Measurements from ENCODE around the gene FKBP15. TPM values are rescaled to one million over a fixed set of nuclear protein-coding genes. Genes with fewer than 3 reads are reported as not detected.

The FKBP15 gene
- total and polyA plus RNA-seq, 2 donors (not counting 3 experiments of a cell fraction or from before 2014, with no cell fraction given), result 16.8 to 26.8 TPM

- DNase-seq (ENCODE audit: low read depth, low spot score) (no peak), FAIRE-seq (no peak)
- BruUV-seq (replicated peaks), result no TSS peak
- no peaks in the 10 kb centered on the region for H3K9me3 ChIP-seq (replicated peaks; ENCODE audit: control insufficient read depth, insufficient read depth, low read length)
- POLR2A ChIA-PET, result interaction anchor here (1.4 kb wide), 1 partner anchor 56 kb away, joined by 5 read pairs; the partner anchor contains the start of genes CDC26 and PRPF4
- H3K27ac ChIP-seq (ENCODE audit: insufficient read depth, low read depth, low read length), result no peak overlapping the region
- dilution Hi-C loops (cut with MboI; ENCODE audit: extremely low pct_ligation_motif_present, low sequenced_read_pairs) (no loop called here), intact Hi-C loops (cut with micrococcal nuclease) (no loop called here)
- H2AFZ ChIP-seq (ENCODE audit: low read depth, low read length), result no peak overlapping the region
- no peak for TF ChIP-seq POLR2A (IDR thresholded peaks at IDR 0.05; ENCODE audit: low read depth, low read length)
- TF ChIP-seq JUN (IDR thresholded peaks at IDR 0.05; ENCODE audit: borderline replicate concordance, insufficient read depth, insufficient read length, low read depth), result no peak
- TF ChIP-seq CTCF (IDR thresholded peaks at IDR 0.05; ENCODE audit: extremely low read depth in 1 of 2, insufficient read depth in 1 of 2, low read depth in 1 of 2, low read length in 2 of 2), result no peak
- TF ChIP-seq MYC (IDR thresholded peaks at IDR 0.05; ENCODE audit: low read depth, low read length), result no peak
- TF ChIP-seq, protein P1, sequence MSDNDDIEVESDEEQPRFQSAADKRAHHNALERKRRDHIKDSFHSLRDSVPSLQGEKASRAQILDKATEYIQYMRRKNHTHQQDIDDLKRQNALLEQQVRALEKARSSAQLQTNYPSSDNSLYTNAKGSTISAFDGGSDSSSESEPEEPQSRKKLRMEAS (IDR thresholded peaks at IDR 0.05; ENCODE audit: insufficient read depth, insufficient read length), result no peak
- TF ChIP-seq GATA2 (IDR thresholded peaks at IDR 0.05; ENCODE audit: insufficient read depth, insufficient read length, low read depth, low read length), result no peak
- no peak for TF ChIP-seq FOS (IDR thresholded peaks at IDR 0.05; ENCODE audit: borderline replicate concordance, insufficient read depth, low read length)
- TF ChIP-seq POLR2AphosphoS5 (IDR thresholded peaks at IDR 0.05; ENCODE audit: insufficient read depth, low read depth, low read length), result no peak
- TF ChIP-seq EZH2 (IDR thresholded peaks at IDR 0.05; ENCODE audit: borderline replicate concordance, low read depth, low read length, severe bottlenecking), result no peak
- H3K9me1 ChIP-seq (replicated peaks; ENCODE audit: control insufficient read depth, extremely low read depth, insufficient read depth, low read length), result no peaks in the 10 kb centered on the region
- H4K20me1 ChIP-seq (replicated peaks; ENCODE audit: control insufficient read depth, extremely low read depth, insufficient read depth, low read length), result no peaks in the 10 kb centered on the region
- H3K4me3 ChIP-seq (replicated peaks in 1 of 3; ENCODE audit: insufficient read depth in 1 of 3, low read depth in 1 of 3, low read length in 3 of 3), result no peak overlapping the region
- CTCF ChIA-PET, result interaction anchor here (0.7 to 1.9 kb wide), 4 partner anchors 18 to 889 kb away, joined by 3 to 4 read pairs (median 3); no protein-coding TSS in a partner anchor
- H3K27me3 ChIP-seq (ENCODE audit: control insufficient read depth in 2 of 2, insufficient read depth in 2 of 2, low read length in 2 of 2), result no peaks in the 10 kb centered on the region
- H3K36me3 ChIP-seq (ENCODE audit: control insufficient read depth in 2 of 2, extremely low read depth in 1 of 2, insufficient read depth in 2 of 2, low read length in 2 of 2), result no peaks in the 10 kb centered on the region
- no peak overlapping the region for H3K9ac ChIP-seq (replicated peaks; ENCODE audit: extremely low read depth, insufficient read depth, low read length)
- H3K4me1 ChIP-seq (ENCODE audit: control insufficient read depth, extremely low read depth, insufficient read depth, low read length), result peaks cover 26% of the 10 kb centered on the region
- no peak overlapping the region for H3K4me2 ChIP-seq (ENCODE audit: insufficient read depth, low read length)
- H3K79me2 ChIP-seq (ENCODE audit: control insufficient read depth, insufficient read depth, low read length), result peaks cover 60% of the 10 kb centered on the region
Observed at GRCh38 chr9:113219186-113219936, 1.7 kb downstream of the FKBP15 start.

All from endothelial cell of umbilical vein (primary cell).